ENCODE data around the gene C15orf39.

- TF ChIP-seq POLR2AphosphoS5 (IDR thresholded peaks at IDR 0.05; ENCODE audit: low read depth) = no peak; the same call in 1 of the 2 replicates
- TF ChIP-seq CTCF (IDR thresholded peaks at IDR 0.05; ENCODE audit: insufficient read depth, low read length) = no peak
Measured at GRCh38 chr15:75213768-75214221, 12.1 kb downstream of the C15orf39 start.

Data from HL-60 (cell line).